H1 (cell line): ENCODE results near the gene SCYGR1. TPM values are rescaled to one million over a fixed set of nuclear protein-coding genes. Genes with fewer than 3 reads are reported as not detected.

Experiments used
- BRCA1 ChIP-seq: IDR thresholded peaks from 2 replicates; pipeline ENCODE4 v1.6.1; 2012; ENCODE audit warnings: low read depth, low read length, improper control_type of control experiment
- EZH2 ChIP-seq: fragments of 200-600 bp; sonication (generic); IDR thresholded peaks from 2 replicates; pipeline ENCODE4 v1.7.1; 2012; ENCODE audit warnings: low read depth, mild to moderate bottlenecking, moderate library complexity, low read length, inconsistent platforms; ENCODE audit not compliant: severe bottlenecking
- JUN ChIP-seq: IDR thresholded peaks from 2 replicates; pipeline ENCODE4 v1.6.1; 2011; ENCODE audit warnings: low read depth, mild to moderate bottlenecking, improper control_type of control experiment, low read length
- KDM4A ChIP-seq: IDR thresholded peaks from one replicate; pipeline ENCODE4 v1.7.1; 2012; ENCODE audit warnings: low read depth, mild to moderate bottlenecking, moderate library complexity, low read length, inconsistent platforms; ENCODE audit not compliant: severe bottlenecking
- POLR2A ChIP-seq, 2 experiments: IDR thresholded peaks; 1 replicate in 1 of 2; 2 replicates in 1 of 2; pipeline ENCODE4 v1.6.1; 2011; ENCODE audit warnings: low read depth in 2 of 2, low read length in 2 of 2, mild to moderate bottlenecking in 2 of 2; ENCODE audit errors: control extremely low read depth in 1 of 2
- RNF2 ChIP-seq: fragments of 200-900, 300-1000 bp; sonication (generic); IDR thresholded peaks from 2 replicates; pipeline ENCODE4 v1.7.1; 2016; ENCODE audit warnings: borderline replicate concordance, low read depth, mild to moderate bottlenecking, antibody characterized with exemption, low read length; ENCODE audit not compliant: poor library complexity, severe bottlenecking; ENCODE audit errors: missing control alignments
- SAP30 ChIP-seq: fragments of 300-600 bp; sonication (generic); IDR thresholded peaks from 2 replicates; pipeline ENCODE4 v1.7.1; 2012; ENCODE audit warnings: low read length, moderate library complexity, mild to moderate bottlenecking, inconsistent platforms; ENCODE audit not compliant: insufficient read depth, insufficient replicate concordance
- polyA plus RNA-seq, 7 experiments: library from polyadenylated mRNA; depleted of rRNA in 3 of 7; stranded (reverse) in 5 of 7; unstranded in 2 of 7; fragments of >200 nt in 5 of 7; fragments of 200-250 nt in 2 of 7; gene quantifications; 1 replicate in 5 of 7; 2 replicates in 1 of 7; 4 replicates in 1 of 7; pipeline versions ENCODE4 v1.2.1 to v1.2.3, GENCODE V29; 2011 to 2013; ENCODE audit warnings: missing spikeins in 2 of 7, mixed read lengths in 2 of 7
- total RNA-seq: library from RNA; stranded (reverse); fragmentation: NEBNext Ultra II Directional; extraction: Animal tissue kit (Norgen Biotek cat#: 25700); gene quantifications from 2 replicates; pipeline ENCODE4 v1.2.1, GENCODE V29; 2021
- TF ChIP-seq, protein P1 (sequence below): IDR thresholded peaks from 2 replicates; pipeline ENCODE4 v1.6.1; 2012; ENCODE audit warnings: low read length, inconsistent platforms

SCYGR1 gene
- total and polyA plus RNA-seq, 2 of the 8 experiments (the other 6 are each of a cell fraction or from before 2014, with no cell fraction given): not detected

DNA sequence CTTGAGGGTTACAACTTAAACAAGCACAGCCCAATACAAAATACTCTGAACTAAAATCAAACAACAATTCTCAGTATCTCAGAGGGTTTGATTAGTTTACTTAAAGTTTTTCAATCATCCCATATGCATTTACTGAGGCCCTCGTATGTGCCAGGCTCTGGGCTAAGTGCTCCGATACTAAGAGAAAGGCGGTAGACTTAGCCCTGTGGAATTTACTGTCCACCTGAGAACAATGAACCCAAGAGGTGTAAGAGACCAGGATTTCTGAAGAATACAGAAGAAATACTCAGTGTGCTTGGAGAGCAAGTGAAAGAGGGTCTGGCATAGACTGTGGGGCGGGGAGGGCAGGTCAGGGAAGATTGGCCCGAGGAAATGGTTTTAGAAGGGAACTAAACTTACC lies 25.1 kb upstream of the SCYGR1 start (continued):
- no peak for TF ChIP-seq SAP30
- no peak for TF ChIP-seq POLR2A (IDR thresholded peaks at IDR 0.05; ENCODE audit: control extremely low read depth in 1 of 2, low read depth in 2 of 2, low read length in 2 of 2)
- TF ChIP-seq JUN: no peak
- TF ChIP-seq KDM4A: no peak
- TF ChIP-seq RNF2: no peak
- TF ChIP-seq, protein P1, sequence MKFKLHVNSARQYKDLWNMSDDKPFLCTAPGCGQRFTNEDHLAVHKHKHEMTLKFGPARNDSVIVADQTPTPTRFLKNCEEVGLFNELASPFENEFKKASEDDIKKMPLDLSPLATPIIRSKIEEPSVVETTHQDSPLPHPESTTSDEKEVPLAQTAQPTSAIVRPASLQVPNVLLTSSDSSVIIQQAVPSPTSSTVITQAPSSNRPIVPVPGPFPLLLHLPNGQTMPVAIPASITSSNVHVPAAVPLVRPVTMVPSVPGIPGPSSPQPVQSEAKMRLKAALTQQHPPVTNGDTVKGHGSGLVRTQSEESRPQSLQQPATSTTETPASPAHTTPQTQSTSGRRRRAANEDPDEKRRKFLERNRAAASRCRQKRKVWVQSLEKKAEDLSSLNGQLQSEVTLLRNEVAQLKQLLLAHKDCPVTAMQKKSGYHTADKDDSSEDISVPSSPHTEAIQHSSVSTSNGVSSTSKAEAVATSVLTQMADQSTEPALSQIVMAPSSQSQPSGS: no peak
- TF ChIP-seq EZH2: no peak
- no peak for TF ChIP-seq BRCA1
